ENCODE results near the gene ZP3. TPM values are rescaled to one million over a fixed set of nuclear protein-coding genes. Genes with fewer than 3 reads are reported as not detected.
"Not testable (repeated sequence)": the region's sequence is repeated elsewhere in the genome, so short reads cannot be mapped to it uniquely, and the experiment has no call there.

The ZP3 gene
- total RNA-seq, 4 donors from 2014 or later, result 1.2 to 19.4 (median 2.4) TPM; not detected in 1

GRCh38 chr7:76383089-76383944 lies 41.4 kb upstream of the ZP3 start:
- H3K36me3 ChIP-seq, result no peaks in the 10 kb centered on the region
- no peak overlapping the region for H3K27ac ChIP-seq
- no peak for DNase-seq (ENCODE audit: low spot score in 2 of 2)
- TF ChIP-seq CTCF (IDR thresholded peaks at IDR 0.05), result no peak
- no peak for TF ChIP-seq EP300 (IDR thresholded peaks at IDR 0.05)
- no peak for TF ChIP-seq POLR2A (IDR thresholded peaks at IDR 0.05)
- 63 to 65% methylated on average over 13 of the region's 13 CpGs for WGBS, 2 donors
- no peaks in the 10 kb centered on the region for H3K27me3 ChIP-seq
- H3K4me3 ChIP-seq, result no peak overlapping the region
- no peaks in the 10 kb centered on the region for H3K9me3 ChIP-seq
- H3K4me1 ChIP-seq, result peaks cover 0 to 25% (median 18%) of the 10 kb centered on the region in 4 donors

- Histone ChIP-seq H3K27ac (no peak overlapping the region), H3K4me1 (peaks cover 0 to 11% (median 0%) of the 10 kb centered on the region in 4 donors), H3K4me3 (no peak overlapping the region), H3K27me3 (no peaks in the 10 kb centered on the region), H3K9me3 (no peaks in the 10 kb centered on the region), H3K36me3 (no peaks in the 10 kb centered on the region)
- no peak for DNase-seq (ENCODE audit: low spot score in 2 of 2)
- 84 to 87% methylated on average over 11 of the region's 11 CpGs for WGBS, 2 donors
- TF ChIP-seq EP300 (IDR thresholded peaks at IDR 0.05) (no peak), POLR2A (IDR thresholded peaks at IDR 0.05) (no peak), CTCF (IDR thresholded peaks at IDR 0.05) (no peak)
These were observed 38.0 kb upstream of the ZP3 start for GRCh38 chr7:76386691-76387260.

GRCh38 chr7:76387789-76388188 lies 37.0 kb upstream of the ZP3 start:
- WGBS, 2 donors, result 90 to 94% methylated on average over 6 of the region's 6 CpGs
- H3K4me1 ChIP-seq, result peaks cover 0 to 16% (median 5%) of the 10 kb centered on the region in 4 donors

GRCh38 chr7:76390092-76390491 lies 34.7 kb upstream of the ZP3 start:
- peak overlapping the region in 1 of 4 donors; percentile 11 for H3K27ac ChIP-seq
- DNase-seq (ENCODE audit: low spot score in 2 of 2), result no peak
- peaks cover 0 to 26% (median 8%) of the 10 kb centered on the region in 4 donors for H3K4me1 ChIP-seq
- no peak for TF ChIP-seq CTCF (IDR thresholded peaks at IDR 0.05)
- TF ChIP-seq POLR2A (IDR thresholded peaks at IDR 0.05), result no peak
- 95 to 100% methylated on average over 4 to 6 of the region's 13 CpGs for WGBS, 2 donors
- no peak overlapping the region for H3K4me3 ChIP-seq
- no peaks in the 10 kb centered on the region for H3K9me3 ChIP-seq
- H3K27me3 ChIP-seq, result no peaks in the 10 kb centered on the region
- H3K36me3 ChIP-seq, result no peaks in the 10 kb centered on the region

More at GRCh38 chr7:76387789-76388188, 37.0 kb upstream of the ZP3 start:
- not testable (repeated sequence) for DNase-seq (ENCODE audit: low spot score in 2 of 2); H3K27me3 ChIP-seq; H3K4me3 ChIP-seq; H3K27ac ChIP-seq; H3K36me3 ChIP-seq; H3K9me3 ChIP-seq

GRCh38 chr7:76392531-76393115 lies 32.1 kb upstream of the ZP3 start:
- Histone ChIP-seq H3K4me1 (peaks cover 0 to 36% (median 12%) of the 10 kb centered on the region in 4 donors), H3K27me3 (no peaks in the 10 kb centered on the region), H3K4me3 (peak overlapping the region in 3 of 4 donors; percentile 61 to 72 (median 68)), H3K27ac (peak overlapping the region; percentile 59 to 92 (median 81)), H3K36me3 (no peaks in the 10 kb centered on the region), H3K9me3 (no peaks in the 10 kb centered on the region)
- WGBS, 2 donors, result 38 to 43% methylated on average over 11 to 12 of the region's 12 CpGs
- no peak for DNase-seq (ENCODE audit: low spot score in 2 of 2)
- TF ChIP-seq EP300 (IDR thresholded peaks at IDR 0.05) (no peak), CTCF (IDR thresholded peaks at IDR 0.05) (no peak), POLR2A (IDR thresholded peaks at IDR 0.05) (no peak)
